Neural cell (in vitro differentiated cells): ENCODE results near the gene AKAP9. TPM values are rescaled to one million over a fixed set of nuclear protein-coding genes. Genes with fewer than 3 reads are reported as not detected.

Experiments used
- H2AFZ ChIP-seq: fragments of 200-600, 300-800 bp; sonication (generic), shearing (Covaris generic); 2 replicates; pipeline ENCODE4 v1.6.0; 2014; ENCODE audit warnings: low read depth, mild to moderate bottlenecking, antibody characterized with exemption, low read length, moderate library complexity
- H3F3A ChIP-seq: fragments of 200-600 bp; shearing (Covaris generic); 2 replicates; pipeline ENCODE4 v1.6.1; 2016; ENCODE audit warnings: mild to moderate bottlenecking, moderate library complexity, mixed read lengths, antibody characterized with exemption, low read length; ENCODE audit not compliant: insufficient read depth, poor library complexity, severe bottlenecking
- H3K27ac ChIP-seq: fragments of 200-600, 300-800 bp; sonication (generic), shearing (Covaris generic); 2 replicates; pipeline ENCODE4 v1.5.1; 2014; ENCODE audit warnings: mild to moderate bottlenecking, low read length, moderate library complexity
- H3K27me3 ChIP-seq: fragments of 300-800, 200-600 bp; sonication (generic), shearing (Covaris generic); 2 replicates; pipeline ENCODE4 v1.6.0; 2014; ENCODE audit warnings: mild to moderate bottlenecking, low read depth, low read length, moderate library complexity; ENCODE audit not compliant: insufficient read depth
- H3K36me3 ChIP-seq: fragments of 300-800, 200-600 bp; sonication (generic), shearing (Covaris generic); 2 replicates; pipeline ENCODE4 v1.5.1; 2014; ENCODE audit warnings: mild to moderate bottlenecking, antibody characterized with exemption, low read length, moderate library complexity; ENCODE audit not compliant: insufficient read depth
- H3K4me2 ChIP-seq: fragments of 300-800, 200-600 bp; sonication (generic), shearing (Covaris generic); 2 replicates; pipeline ENCODE4 v1.6.0; 2014; ENCODE audit warnings: mild to moderate bottlenecking, low read length
- H3K4me3 ChIP-seq: fragments of 300-800, 200-600 bp; sonication (generic), shearing (Covaris generic); 2 replicates; pipeline ENCODE4 v1.5.1; 2014; ENCODE audit warnings: mild to moderate bottlenecking, low read length, moderate library complexity
- H3K79me2 ChIP-seq: fragments of 200-600 bp; shearing (Covaris generic); replicated peaks from 2 replicates; pipeline ENCODE4 v1.6.0; 2014; ENCODE audit warnings: mild to moderate bottlenecking, low read length, moderate library complexity; ENCODE audit not compliant: insufficient read depth
- H3K9ac ChIP-seq: fragments of 300-800, 200-600 bp; sonication (generic), shearing (Covaris generic); 2 replicates; pipeline ENCODE4 v1.6.1; 2016; ENCODE audit warnings: mild to moderate bottlenecking, low read length, mixed read lengths
- H3K9me2 ChIP-seq: fragments of 200-600 bp; shearing (Covaris generic); 2 replicates; pipeline ENCODE4 v1.6.1; 2016; ENCODE audit warnings: mild to moderate bottlenecking, low read length, mixed read lengths; ENCODE audit not compliant: insufficient read depth
- H3K9me3 ChIP-seq: fragments of 200-600, 300-800 bp; sonication (generic), shearing (Covaris generic); 2 replicates; pipeline ENCODE4 v1.6.1; 2016; ENCODE audit warnings: mild to moderate bottlenecking, mixed run types, low read length, moderate library complexity, mixed read lengths
- H4K20me1 ChIP-seq: fragments of 200-600 bp; shearing (Covaris generic); 2 replicates; pipeline ENCODE4 v1.6.1; 2016; ENCODE audit warnings: mild to moderate bottlenecking, mixed run types; ENCODE audit not compliant: insufficient read depth
- CTCF ChIP-seq: fragments of 450-650 bp; IDR thresholded peaks from 2 replicates; pipeline ENCODE4 v1.5.1; 2014; ENCODE audit warnings: antibody characterized with exemption, mild to moderate bottlenecking, moderate library complexity; ENCODE audit not compliant: poor library complexity, severe bottlenecking
- EP300 ChIP-seq: fragments of 450-650 bp; conservative IDR thresholded peaks from 2 replicates; pipeline ENCODE4 v1.6.1; 2014; ENCODE audit warnings: antibody characterized with exemption, mild to moderate bottlenecking, moderate library complexity; ENCODE audit not compliant: poor library complexity, severe bottlenecking
- EZH2 ChIP-seq: fragments of 200-600, 300-800 bp; shearing (Covaris generic), sonication (generic); IDR thresholded peaks from 2 replicates; pipeline ENCODE4 v1.6.1; 2014; ENCODE audit warnings: antibody characterized with exemption, low read length, borderline replicate concordance, mild to moderate bottlenecking; ENCODE audit not compliant: insufficient read depth, poor library complexity, severe bottlenecking
- MXI1 ChIP-seq: fragments of 450-650 bp; conservative IDR thresholded peaks from 2 replicates; pipeline ENCODE4 v1.6.1; 2014; ENCODE audit warnings: antibody characterized with exemption, mild to moderate bottlenecking; ENCODE audit not compliant: poor library complexity, severe bottlenecking
- POLR2AphosphoS5 ChIP-seq: IDR thresholded peaks from 2 replicates; pipeline ENCODE4 v1.6.1; 2012
- RAD21 ChIP-seq: fragments of 450-650 bp; conservative IDR thresholded peaks from 2 replicates; pipeline ENCODE4 v1.6.1; 2014; ENCODE audit warnings: antibody characterized with exemption, mild to moderate bottlenecking, moderate library complexity
- REST ChIP-seq: IDR thresholded peaks from 2 replicates; pipeline ENCODE4 v1.6.1; 2012; ENCODE audit warnings: borderline replicate concordance
- SMC3 ChIP-seq: fragments of 450-650 bp; conservative IDR thresholded peaks from 2 replicates; pipeline ENCODE4 v1.6.1; 2014; ENCODE audit warnings: antibody characterized with exemption, mild to moderate bottlenecking, moderate library complexity; ENCODE audit not compliant: poor library complexity
- TAF1 ChIP-seq: IDR thresholded peaks from 2 replicates; pipeline ENCODE4 v1.6.1; 2012; ENCODE audit warnings: low read depth
- polyA plus RNA-seq: library from polyadenylated mRNA; depleted of rRNA; stranded (reverse); fragments of >200 nt; gene quantifications from 2 replicates; pipeline ENCODE4 v1.2.3, GENCODE V29; 2014

The AKAP9 gene
- polyA plus RNA-seq, 1 donor from 2014 or later = 120 TPM

- Histone ChIP-seq H3K4me3 (no peak overlapping the region), H3K9ac (no peak overlapping the region), H3K27ac (no peak overlapping the region), H3K9me2 (no peaks in the 10 kb centered on the region), H2AFZ (no peak overlapping the region), H3K36me3 (peaks cover 41% of the 10 kb centered on the region), H3K4me2 (no peak overlapping the region), H3K9me3 (no peaks in the 10 kb centered on the region), H3F3A (no peaks in the 10 kb centered on the region), H4K20me1 (no peaks in the 10 kb centered on the region), H3K27me3 (no peaks in the 10 kb centered on the region), H3K79me2 (no peaks in the 10 kb centered on the region)
- no peak for TF ChIP-seq RAD21
- no peak for TF ChIP-seq SMC3
- TF ChIP-seq TAF1 = no peak
- TF ChIP-seq CTCF = no peak
- no peak for TF ChIP-seq EZH2
- TF ChIP-seq EP300 = no peak
- TF ChIP-seq REST = no peak
- no peak for TF ChIP-seq POLR2AphosphoS5
- TF ChIP-seq MXI1 = no peak
These were observed 151.5 kb downstream of the AKAP9 start for GRCh38 chr7:92092210-92092609.

- H3K4me2 ChIP-seq = no peak overlapping the region
- no peak overlapping the region for H2AFZ ChIP-seq
- no peaks in the 10 kb centered on the region for H3K79me2 ChIP-seq
- H3K27me3 ChIP-seq = no peaks in the 10 kb centered on the region
- H3F3A ChIP-seq = no peaks in the 10 kb centered on the region
- no peak overlapping the region for H3K27ac ChIP-seq
- no peaks in the 10 kb centered on the region for H3K9me2 ChIP-seq
- no peak overlapping the region for H3K9ac ChIP-seq
- no peak overlapping the region for H3K4me3 ChIP-seq
- H3K9me3 ChIP-seq = no peaks in the 10 kb centered on the region
- TF ChIP-seq SMC3 (no peak), TAF1 (no peak), CTCF (no peak), REST (no peak), RAD21 (no peak), POLR2AphosphoS5 (no peak), EZH2 (no peak), MXI1 (no peak), EP300 (no peak)
- peaks cover 19% of the 10 kb centered on the region for H3K36me3 ChIP-seq
- no peaks in the 10 kb centered on the region for H4K20me1 ChIP-seq
These were observed 154.7 kb downstream of the AKAP9 start for GRCh38 chr7:92095380-92095779.
